WTC11 (cell line): ENCODE data around the gene PCDH9. TPM values are rescaled to one million over a fixed set of nuclear protein-coding genes. Genes with fewer than 3 reads are reported as not detected.

Source experiments
- ATAC-seq: fragments of 200-7000 bp; cut with Tn5 transposase; 2 replicates; pipeline ENCODE4 v1.10.0; 2021; ENCODE audit warnings: mild to moderate bottlenecking, moderate library complexity
- CTCF ChIA-PET: fragments of 300-600 bp; sonication (Branson Sonifier 250); formaldehyde crosslinking; loops from one replicate; lab custom pipeline; 2021; ENCODE audit warnings: antibody characterized with exemption; lab: Charles Lee
- POLR2A ChIA-PET: fragments of 350-600 bp; sonication (Branson Sonifier 250); formaldehyde crosslinking; loops from one replicate; lab custom pipeline; 2021; ENCODE audit warnings: antibody characterized with exemption; lab: Charles Lee
- DNase-seq: peaks from one replicate; pipeline ENCODE4 v3.0.0; 2021; ENCODE audit warnings: low spot score
- H3K27ac Mint-ChIP-seq: 2 replicates; pipeline ENCODE4 v1.8.0; 2021; ENCODE audit warnings: mixed read lengths
- H3K27me3 Mint-ChIP-seq: 2 replicates; pipeline ENCODE4 v1.8.0; 2021; ENCODE audit warnings: low read depth, mild to moderate bottlenecking, moderate library complexity, mixed read lengths
- H3K36me3 Mint-ChIP-seq: 2 replicates; pipeline ENCODE4 v1.8.0; 2021; ENCODE audit warnings: mixed read lengths
- H3K4me1 Mint-ChIP-seq: 2 replicates; pipeline ENCODE4 v1.8.0; 2022; ENCODE audit warnings: mixed read lengths
- H3K4me3 Mint-ChIP-seq: 2 replicates; pipeline ENCODE4 v1.8.0; 2021; ENCODE audit warnings: mild to moderate bottlenecking, moderate library complexity, mixed read lengths
- H3K9me3 Mint-ChIP-seq: 2 replicates; pipeline ENCODE4 v1.8.0; 2021; ENCODE audit warnings: mixed read lengths
- CBFB ChIP-seq: sonication (generic); formaldehyde crosslinking; IDR thresholded peaks from 2 replicates; pipeline ENCODE4 v1.8.1; 2022; ENCODE audit warnings: mild to moderate bottlenecking, low read depth, missing genetic modification reagents
- CREM ChIP-seq: sonication (generic); formaldehyde crosslinking; IDR thresholded peaks from 2 replicates; pipeline ENCODE4 v1.8.1; 2022; ENCODE audit warnings: mild to moderate bottlenecking, missing genetic modification reagents, moderate library complexity
- ESRRA ChIP-seq: sonication (generic); formaldehyde crosslinking; IDR thresholded peaks from 2 replicates; pipeline ENCODE4 v1.8.1; 2022; ENCODE audit warnings: mild to moderate bottlenecking, missing genetic modification reagents, borderline replicate concordance
- ETV6 ChIP-seq: sonication (generic); formaldehyde crosslinking; IDR thresholded peaks from 2 replicates; pipeline ENCODE4 v1.8.1; 2022; ENCODE audit warnings: mild to moderate bottlenecking, missing genetic modification reagents
- FOXJ3 ChIP-seq: sonication (generic); formaldehyde crosslinking; IDR thresholded peaks from 2 replicates; pipeline ENCODE4 v1.9.0; 2021; ENCODE audit warnings: missing genetic modification reagents, mild to moderate bottlenecking, borderline replicate concordance
- FOXK1 ChIP-seq: sonication (generic); formaldehyde crosslinking; IDR thresholded peaks from 2 replicates; pipeline ENCODE4 v1.8.0; 2022; ENCODE audit warnings: mild to moderate bottlenecking, moderate library complexity, missing genetic modification reagents
- FOXP1 ChIP-seq: sonication (generic); formaldehyde crosslinking; IDR thresholded peaks from 2 replicates; pipeline ENCODE4 v1.8.0; 2022; ENCODE audit warnings: missing genetic modification reagents, mild to moderate bottlenecking, moderate library complexity, borderline replicate concordance
- GRHL2 ChIP-seq: fragments of 250-450 bp; sonication (Bioruptor Pico); IDR thresholded peaks from 2 replicates; pipeline ENCODE4 v1.8.0; 2022; ENCODE audit warnings: mild to moderate bottlenecking, moderate library complexity; ENCODE audit not compliant: insufficient replicate concordance, severe bottlenecking
- KAT7 ChIP-seq: sonication (generic); formaldehyde crosslinking; IDR thresholded peaks from 2 replicates; pipeline ENCODE4 v1.8.1; 2023; ENCODE audit warnings: missing genetic modification reagents, mild to moderate bottlenecking, borderline replicate concordance
- NFATC4 ChIP-seq: fragments of 250-450 bp; sonication (Bioruptor Pico); IDR thresholded peaks from 2 replicates; pipeline ENCODE4 v1.9.0; 2021; ENCODE audit warnings: mild to moderate bottlenecking
- NR1H2 ChIP-seq: sonication (generic); formaldehyde crosslinking; IDR thresholded peaks from 2 replicates; pipeline ENCODE4 v1.9.0; 2021; ENCODE audit warnings: mild to moderate bottlenecking, moderate library complexity, missing genetic modification reagents
- PREB ChIP-seq: sonication (generic); formaldehyde crosslinking; IDR thresholded peaks from 2 replicates; pipeline ENCODE4 v1.8.1; 2022; ENCODE audit warnings: mild to moderate bottlenecking, missing genetic modification reagents, moderate library complexity, borderline replicate concordance
- RELA ChIP-seq: sonication (generic); formaldehyde crosslinking; IDR thresholded peaks from 2 replicates; pipeline ENCODE4 v1.8.1; 2022; ENCODE audit warnings: missing genetic modification reagents, mild to moderate bottlenecking, borderline replicate concordance
- SMAD4 ChIP-seq: sonication (generic); formaldehyde crosslinking; IDR thresholded peaks from 2 replicates; pipeline ENCODE4 v1.8.0; 2022; ENCODE audit warnings: mild to moderate bottlenecking, missing genetic modification reagents
- SOX15 ChIP-seq: fragments of 250-450 bp; sonication (Bioruptor Pico); IDR thresholded peaks from 2 replicates; pipeline ENCODE4 v1.9.0; 2021; ENCODE audit warnings: mild to moderate bottlenecking
- TEAD1 ChIP-seq: sonication (generic); formaldehyde crosslinking; IDR thresholded peaks from 2 replicates; pipeline ENCODE4 v1.8.0; 2022; ENCODE audit warnings: mild to moderate bottlenecking, missing genetic modification reagents
- ZNF121 ChIP-seq: sonication (generic); formaldehyde crosslinking; IDR thresholded peaks from 2 replicates; pipeline ENCODE4 v1.8.0; 2023; ENCODE audit warnings: missing genetic modification reagents
- ZNF232 ChIP-seq: sonication (generic); formaldehyde crosslinking; IDR thresholded peaks from 2 replicates; pipeline ENCODE4 v1.8.0; 2022; ENCODE audit warnings: mild to moderate bottlenecking, missing genetic modification reagents
- total RNA-seq: library from RNA; stranded (reverse); gene quantifications from 3 replicates; pipeline ENCODE4 v1.2.3, GENCODE V29; 2021
- TF ChIP-seq, protein P1 (sequence below): sonication (generic); formaldehyde crosslinking; IDR thresholded peaks from 2 replicates; pipeline ENCODE4 v1.8.0; 2023; ENCODE audit warnings: mild to moderate bottlenecking, missing genetic modification reagents
- TF ChIP-seq, protein P2 (sequence below): sonication (generic); formaldehyde crosslinking; IDR thresholded peaks from 2 replicates; pipeline ENCODE4 v1.8.1; 2022; ENCODE audit warnings: mild to moderate bottlenecking, moderate library complexity, missing genetic modification reagents
- TF ChIP-seq, protein P3 (sequence below): fragments of 250-450 bp; sonication (Bioruptor Pico); IDR thresholded peaks from 2 replicates; pipeline ENCODE4 v1.9.0; 2021; ENCODE audit warnings: moderate library complexity, mild to moderate bottlenecking, inconsistent platforms, borderline replicate concordance
- TF ChIP-seq, protein P4 (sequence below): fragments of 250-450 bp; sonication (Bioruptor Pico); conservative IDR thresholded peaks from 2 replicates; pipeline ENCODE4 v1.9.0; 2021; ENCODE audit warnings: mild to moderate bottlenecking
- TF ChIP-seq, protein P5 (sequence below): fragments of 250-450 bp; sonication (Bioruptor Pico); IDR thresholded peaks from 2 replicates; pipeline ENCODE4 v2.1.2; 2022; ENCODE audit warnings: mild to moderate bottlenecking, moderate library complexity

The PCDH9 gene
- total RNA-seq, 1 experiment from 2014 or later = 0.48 TPM

- ATAC-seq = no peak
- no peak overlapping the region for H3K4me3 Mint-ChIP-seq
- no peak overlapping the region for H3K27ac Mint-ChIP-seq
- ChIA-PET CTCF (no interaction called here), POLR2A (no interaction called here)
- no peaks in the 10 kb centered on the region for H3K36me3 Mint-ChIP-seq
- H3K9me3 Mint-ChIP-seq = no peaks in the 10 kb centered on the region
- no peaks in the 10 kb centered on the region for H3K27me3 Mint-ChIP-seq
- H3K4me1 Mint-ChIP-seq = peaks cover 8% of the 10 kb centered on the region
- TF ChIP-seq, protein P1, sequence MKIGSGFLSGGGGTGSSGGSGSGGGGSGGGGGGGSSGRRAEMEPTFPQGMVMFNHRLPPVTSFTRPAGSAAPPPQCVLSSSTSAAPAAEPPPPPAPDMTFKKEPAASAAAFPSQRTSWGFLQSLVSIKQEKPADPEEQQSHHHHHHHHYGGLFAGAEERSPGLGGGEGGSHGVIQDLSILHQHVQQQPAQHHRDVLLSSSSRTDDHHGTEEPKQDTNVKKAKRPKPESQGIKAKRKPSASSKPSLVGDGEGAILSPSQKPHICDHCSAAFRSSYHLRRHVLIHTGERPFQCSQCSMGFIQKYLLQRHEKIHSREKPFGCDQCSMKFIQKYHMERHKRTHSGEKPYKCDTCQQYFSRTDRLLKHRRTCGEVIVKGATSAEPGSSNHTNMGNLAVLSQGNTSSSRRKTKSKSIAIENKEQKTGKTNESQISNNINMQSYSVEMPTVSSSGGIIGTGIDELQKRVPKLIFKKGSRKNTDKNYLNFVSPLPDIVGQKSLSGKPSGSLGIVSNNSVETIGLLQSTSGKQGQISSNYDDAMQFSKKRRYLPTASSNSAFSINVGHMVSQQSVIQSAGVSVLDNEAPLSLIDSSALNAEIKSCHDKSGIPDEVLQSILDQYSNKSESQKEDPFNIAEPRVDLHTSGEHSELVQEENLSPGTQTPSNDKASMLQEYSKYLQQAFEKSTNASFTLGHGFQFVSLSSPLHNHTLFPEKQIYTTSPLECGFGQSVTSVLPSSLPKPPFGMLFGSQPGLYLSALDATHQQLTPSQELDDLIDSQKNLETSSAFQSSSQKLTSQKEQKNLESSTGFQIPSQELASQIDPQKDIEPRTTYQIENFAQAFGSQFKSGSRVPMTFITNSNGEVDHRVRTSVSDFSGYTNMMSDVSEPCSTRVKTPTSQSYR = no peak
- TF ChIP-seq ZNF121 (CRISPR knock-in tag) (no peak), NFATC4 (no peak), KAT7 (CRISPR knock-in tag) (no peak), FOXJ3 (CRISPR knock-in tag) (no peak), GRHL2 (no peak), TEAD1 (CRISPR knock-in tag) (no peak), SMAD4 (CRISPR knock-in tag) (no peak), NR1H2 (no peak), FOXK1 (no peak), ETV6 (CRISPR knock-in tag) (no peak), SOX15 (CRISPR knock-in tag) (no peak), CREM (CRISPR knock-in tag) (no peak)
- TF ChIP-seq, protein P2, sequence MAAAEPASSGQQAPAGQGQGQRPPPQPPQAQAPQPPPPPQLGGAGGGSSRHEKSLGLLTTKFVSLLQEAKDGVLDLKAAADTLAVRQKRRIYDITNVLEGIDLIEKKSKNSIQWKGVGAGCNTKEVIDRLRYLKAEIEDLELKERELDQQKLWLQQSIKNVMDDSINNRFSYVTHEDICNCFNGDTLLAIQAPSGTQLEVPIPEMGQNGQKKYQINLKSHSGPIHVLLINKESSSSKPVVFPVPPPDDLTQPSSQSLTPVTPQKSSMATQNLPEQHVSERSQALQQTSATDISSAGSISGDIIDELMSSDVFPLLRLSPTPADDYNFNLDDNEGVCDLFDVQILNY = no peak
- TF ChIP-seq, protein P3, sequence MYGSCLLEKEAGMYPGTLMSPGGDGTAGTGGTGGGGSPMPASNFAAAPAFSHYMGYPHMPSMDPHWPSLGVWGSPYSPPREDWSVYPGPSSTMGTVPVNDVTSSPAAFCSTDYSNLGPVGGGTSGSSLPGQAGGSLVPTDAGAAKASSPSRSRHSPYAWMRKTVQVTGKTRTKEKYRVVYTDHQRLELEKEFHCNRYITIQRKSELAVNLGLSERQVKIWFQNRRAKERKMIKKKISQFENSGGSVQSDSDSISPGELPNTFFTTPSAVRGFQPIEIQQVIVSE = no peak
- TF ChIP-seq, protein P4, sequence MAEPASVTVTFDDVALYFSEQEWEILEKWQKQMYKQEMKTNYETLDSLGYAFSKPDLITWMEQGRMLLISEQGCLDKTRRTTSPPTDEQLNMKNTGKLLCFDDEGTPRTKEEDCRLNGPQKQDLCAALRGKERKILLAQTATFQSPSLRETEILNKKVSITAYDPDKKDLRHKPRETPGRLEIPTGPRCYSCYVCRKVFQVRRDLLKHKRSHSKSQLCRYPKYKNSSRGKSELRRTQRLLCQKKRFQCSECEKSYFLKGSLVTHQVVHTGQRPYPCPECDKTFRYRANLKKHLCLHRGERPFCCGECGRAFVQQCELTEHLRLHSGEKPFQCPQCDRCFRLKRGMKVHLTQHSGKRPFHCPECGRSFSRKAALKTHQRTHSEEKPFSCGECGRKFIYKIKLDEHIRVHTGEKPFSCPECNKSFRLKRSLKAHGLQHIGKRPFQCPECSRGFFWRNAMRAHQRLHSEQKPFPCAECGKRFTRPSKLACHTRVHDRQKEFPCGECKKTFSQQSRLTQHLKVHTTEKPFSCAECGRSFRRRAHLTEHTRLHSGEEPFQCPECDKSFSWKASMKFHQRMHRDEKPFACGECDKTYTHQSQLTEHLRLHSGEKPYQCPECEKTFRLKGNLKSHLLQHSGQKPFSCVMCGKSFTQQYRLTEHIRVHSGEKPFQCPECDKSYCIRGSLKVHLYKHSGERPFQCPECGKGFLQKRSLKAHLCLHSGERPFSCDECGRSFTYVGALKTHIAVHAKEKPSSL (CRISPR knock-in tag) = no peak
- TF ChIP-seq, protein P5, sequence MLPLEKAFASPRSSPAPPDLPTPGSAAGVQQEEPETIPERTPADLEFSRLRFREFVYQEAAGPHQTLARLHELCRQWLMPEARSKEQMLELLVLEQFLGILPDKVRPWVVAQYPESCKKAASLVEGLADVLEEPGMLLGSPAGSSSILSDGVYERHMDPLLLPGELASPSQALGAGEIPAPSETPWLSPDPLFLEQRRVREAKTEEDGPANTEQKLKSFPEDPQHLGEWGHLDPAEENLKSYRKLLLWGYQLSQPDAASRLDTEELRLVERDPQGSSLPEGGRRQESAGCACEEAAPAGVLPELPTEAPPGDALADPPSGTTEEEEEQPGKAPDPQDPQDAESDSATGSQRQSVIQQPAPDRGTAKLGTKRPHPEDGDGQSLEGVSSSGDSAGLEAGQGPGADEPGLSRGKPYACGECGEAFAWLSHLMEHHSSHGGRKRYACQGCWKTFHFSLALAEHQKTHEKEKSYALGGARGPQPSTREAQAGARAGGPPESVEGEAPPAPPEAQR = no peak
- TF ChIP-seq, all 79 proteins: peak for 0
- no peak for DNase-seq
Measured at GRCh38 chr13:66347486-66348117, 882.5 kb downstream of the PCDH9 start.

- Mint-ChIP-seq H3K36me3 (no peaks in the 10 kb centered on the region), H3K27ac (no peak overlapping the region), H3K9me3 (no peaks in the 10 kb centered on the region), H3K4me1 (peaks cover 15% of the 10 kb centered on the region), H3K4me3 (no peak overlapping the region), H3K27me3 (no peaks in the 10 kb centered on the region)
- ChIA-PET CTCF (no interaction called here), POLR2A (no interaction called here)
- DNase-seq = no peak
- ATAC-seq = no peak
- no peak for TF ChIP-seq NR1H2
- no peak for TF ChIP-seq CBFB
- no peak for TF ChIP-seq PREB (CRISPR knock-in tag)
- no peak for TF ChIP-seq ZNF232 (CRISPR knock-in tag)
- TF ChIP-seq, protein P2 = no peak
- no peak for TF ChIP-seq ESRRA
- no peak for TF ChIP-seq FOXP1
- TF ChIP-seq, protein P1 = no peak
- TF ChIP-seq RELA (CRISPR knock-in tag) = no peak
Measured at GRCh38 chr13:66345971-66346370, 884.2 kb downstream of the PCDH9 start.
